Activated T-cell treated with anti-CD3 and anti-CD28 coated beads, Interleukin-2, amount 50 U/mL, for 48 hours (primary cell): ENCODE data around the gene GAB2.
"Not testable (repeated sequence)": the region's sequence is repeated elsewhere in the genome, so short reads cannot be mapped to it uniquely, and the experiment has no call there.

Experiments used
- DNase-seq, 2 experiments: peaks; one replicate each; pipeline ENCODE4 v3.0.0-alpha.2; 2020

GAB2 gene

GRCh38 chr11:78310500-78310909, 107.1 kb downstream of the GAB2 start:
- no peak for DNase-seq

GRCh38 chr11:78304201-78304600, 113.4 kb downstream of the GAB2 start:
- DNase-seq: no peak

- DNase-seq: no peak
These were observed 117.3 kb downstream of the GAB2 start for GRCh38 chr11:78300108-78300839.

GRCh38 chr11:78299000-78299710, 118.5 kb downstream of the GAB2 start:
- DNase-seq: no peak

GRCh38 chr11:78298291-78298771, 119.3 kb downstream of the GAB2 start:
- DNase-seq: no peak

- no peak for DNase-seq
These were observed 121.4 kb downstream of the GAB2 start for GRCh38 chr11:78295991-78296930.

- DNase-seq: no peak
These were observed 122.3 kb downstream of the GAB2 start for GRCh38 chr11:78295347-78295746.

- not testable (repeated sequence) for DNase-seq
These were observed 123.5 kb downstream of the GAB2 start for GRCh38 chr11:78294100-78294499.

- DNase-seq: no peak
These were observed 124.1 kb downstream of the GAB2 start for GRCh38 chr11:78293536-78293935.

GRCh38 chr11:78292109-78292803, 125.4 kb downstream of the GAB2 start:
- DNase-seq: no peak

- DNase-seq: no peak
These were observed 126.0 kb downstream of the GAB2 start for GRCh38 chr11:78291503-78292108.

GRCh38 chr11:78290293-78291176, 127.1 kb downstream of the GAB2 start:
- DNase-seq: no peak

GRCh38 chr11:78289552-78290292, 127.9 kb downstream of the GAB2 start:
- no peak for DNase-seq

GRCh38 chr11:78284260-78284659, 133.4 kb downstream of the GAB2 start:
- no peak for DNase-seq

GRCh38 chr11:78282821-78283220, 134.8 kb downstream of the GAB2 start:
- no peak for DNase-seq

GRCh38 chr11:78281511-78281910, 136.1 kb downstream of the GAB2 start:
- DNase-seq: no peak

- DNase-seq: no peak
These were observed 140.2 kb downstream of the GAB2 start for GRCh38 chr11:78277314-78277994.

GRCh38 chr11:78276311-78276710, 141.3 kb downstream of the GAB2 start:
- DNase-seq: no peak

- no peak for DNase-seq
These were observed 142.9 kb downstream of the GAB2 start for GRCh38 chr11:78274739-78275138.
